Glutamatergic neuron (in vitro differentiated cells): ENCODE measurements around the gene IRF4. TPM values are rescaled to one million over a fixed set of nuclear protein-coding genes. Genes with fewer than 3 reads are reported as not detected.

Experiments used
- DNase-seq: peaks from one replicate; pipeline ENCODE4 v3.0.0; 2022
- H3K27ac Mint-ChIP-seq: one replicate; pipeline ENCODE4 v1.8.0; 2020; ENCODE audit warnings: mild to moderate bottlenecking, mixed read lengths, inconsistent platforms; ENCODE audit not compliant: unreplicated experiment
- H3K27me3 Mint-ChIP-seq: one replicate; pipeline ENCODE4 v1.8.0; 2020; ENCODE audit warnings: mild to moderate bottlenecking, moderate library complexity, mixed read lengths, inconsistent platforms; ENCODE audit not compliant: unreplicated experiment
- H3K36me3 Mint-ChIP-seq: one replicate; pipeline ENCODE4 v1.8.0; 2020; ENCODE audit warnings: mild to moderate bottlenecking, mixed read lengths, inconsistent platforms; ENCODE audit not compliant: unreplicated experiment
- H3K4me1 Mint-ChIP-seq: one replicate; pipeline ENCODE4 v1.8.0; 2020; ENCODE audit warnings: mild to moderate bottlenecking, low read depth, mixed read lengths, inconsistent platforms; ENCODE audit not compliant: unreplicated experiment
- H3K4me3 Mint-ChIP-seq: one replicate; pipeline ENCODE4 v1.8.0; 2020; ENCODE audit warnings: mild to moderate bottlenecking, mixed read lengths, inconsistent platforms; ENCODE audit not compliant: unreplicated experiment
- H3K9me3 Mint-ChIP-seq: one replicate; pipeline ENCODE4 v1.8.0; 2020; ENCODE audit warnings: mild to moderate bottlenecking, moderate library complexity, mixed read lengths, inconsistent platforms; ENCODE audit not compliant: unreplicated experiment
- long read RNA-seq: library from polyadenylated mRNA; unstranded; transcript quantifications from one replicate; pipeline ENCODE4 v2.0.0, GENCODE V29; 2020; ENCODE audit not compliant: unreplicated experiment
- total RNA-seq: library from RNA; stranded (reverse); fragmentation: NEBNext Ultra II Directional; extraction: Animal tissue kit (Norgen Biotek cat#: 25700); gene quantifications from one replicate; pipeline ENCODE4 v1.2.1, GENCODE V29; 2021; ENCODE audit not compliant: unreplicated experiment
- TF ChIP-seq, protein P1 (sequence below): fragments of 200-600 bp; sonication (generic); IDR thresholded peaks from one replicate; pipeline ENCODE4 v1.5.0; 2021; ENCODE audit not compliant: partially characterized antibody, unreplicated experiment

IRF4 gene
- 0.37 TPM for total RNA-seq
- long read RNA-seq, result 0 reads

DNA sequence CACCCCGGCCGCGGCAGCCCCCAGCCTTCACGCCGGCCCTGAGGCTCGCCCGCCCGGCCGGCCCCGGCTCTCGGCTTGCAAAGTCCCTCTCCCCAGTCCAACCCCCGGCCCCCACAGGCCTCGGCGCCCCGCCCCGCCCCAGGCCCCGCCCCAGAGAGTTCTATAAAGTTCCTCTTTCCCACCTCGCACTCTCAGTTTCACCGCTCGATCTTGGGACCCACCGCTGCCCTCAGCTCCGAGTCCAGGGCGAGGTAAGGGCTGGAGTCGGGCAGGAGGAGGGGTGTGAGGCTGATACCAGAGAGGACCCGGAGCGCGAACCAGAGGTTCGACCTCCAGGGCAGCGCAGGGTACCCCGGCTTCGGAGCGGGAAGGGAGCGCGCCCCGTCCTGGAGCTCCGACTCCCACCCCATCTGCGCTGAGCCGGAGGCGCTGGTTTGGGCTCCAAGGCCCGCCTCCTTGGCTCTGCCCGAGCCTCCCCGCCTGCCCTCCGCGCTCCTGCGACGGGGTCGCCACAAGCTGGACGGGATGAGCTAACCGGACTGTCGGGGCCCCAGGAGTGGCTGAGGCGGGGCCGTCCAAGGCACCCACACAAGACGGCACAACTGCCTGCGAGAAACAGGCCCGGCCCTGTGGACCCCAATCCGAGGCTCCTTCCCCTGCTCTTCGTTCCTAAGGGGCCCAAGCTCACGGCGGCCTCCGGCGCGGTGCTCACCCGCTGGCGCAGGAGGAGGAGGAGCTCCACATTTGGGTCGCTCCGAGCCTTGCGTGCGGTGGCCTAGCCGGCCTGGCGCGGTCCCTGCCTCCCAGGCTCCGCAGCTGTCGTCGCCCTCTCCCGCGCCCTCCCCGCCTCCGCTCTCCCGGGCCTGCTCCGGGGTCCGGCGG, at the start of gene IRF4:
Gene IRF4, plus strand, starts transcription at position 194 of the 882 bp plus-strand sequence. CDS start 1,401 bp downstream, outside the sequence.
- Mint-ChIP-seq H3K27me3 (peaks cover 16% of the 10 kb centered on the region), H3K9me3 (peaks cover 11% of the 10 kb centered on the region), H3K4me1 (peaks cover 6% of the 10 kb centered on the region), H3K36me3 (peaks cover 7% of the 10 kb centered on the region), H3K4me3 (peak within 1 kb of the TSS; percentile 83), H3K27ac (no peak within 1 kb of the TSS)
- peak; percentile 51 for DNase-seq
- TF ChIP-seq, protein P1, sequence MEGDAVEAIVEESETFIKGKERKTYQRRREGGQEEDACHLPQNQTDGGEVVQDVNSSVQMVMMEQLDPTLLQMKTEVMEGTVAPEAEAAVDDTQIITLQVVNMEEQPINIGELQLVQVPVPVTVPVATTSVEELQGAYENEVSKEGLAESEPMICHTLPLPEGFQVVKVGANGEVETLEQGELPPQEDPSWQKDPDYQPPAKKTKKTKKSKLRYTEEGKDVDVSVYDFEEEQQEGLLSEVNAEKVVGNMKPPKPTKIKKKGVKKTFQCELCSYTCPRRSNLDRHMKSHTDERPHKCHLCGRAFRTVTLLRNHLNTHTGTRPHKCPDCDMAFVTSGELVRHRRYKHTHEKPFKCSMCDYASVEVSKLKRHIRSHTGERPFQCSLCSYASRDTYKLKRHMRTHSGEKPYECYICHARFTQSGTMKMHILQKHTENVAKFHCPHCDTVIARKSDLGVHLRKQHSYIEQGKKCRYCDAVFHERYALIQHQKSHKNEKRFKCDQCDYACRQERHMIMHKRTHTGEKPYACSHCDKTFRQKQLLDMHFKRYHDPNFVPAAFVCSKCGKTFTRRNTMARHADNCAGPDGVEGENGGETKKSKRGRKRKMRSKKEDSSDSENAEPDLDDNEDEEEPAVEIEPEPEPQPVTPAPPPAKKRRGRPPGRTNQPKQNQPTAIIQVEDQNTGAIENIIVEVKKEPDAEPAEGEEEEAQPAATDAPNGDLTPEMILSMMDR, result no peak

DNA sequence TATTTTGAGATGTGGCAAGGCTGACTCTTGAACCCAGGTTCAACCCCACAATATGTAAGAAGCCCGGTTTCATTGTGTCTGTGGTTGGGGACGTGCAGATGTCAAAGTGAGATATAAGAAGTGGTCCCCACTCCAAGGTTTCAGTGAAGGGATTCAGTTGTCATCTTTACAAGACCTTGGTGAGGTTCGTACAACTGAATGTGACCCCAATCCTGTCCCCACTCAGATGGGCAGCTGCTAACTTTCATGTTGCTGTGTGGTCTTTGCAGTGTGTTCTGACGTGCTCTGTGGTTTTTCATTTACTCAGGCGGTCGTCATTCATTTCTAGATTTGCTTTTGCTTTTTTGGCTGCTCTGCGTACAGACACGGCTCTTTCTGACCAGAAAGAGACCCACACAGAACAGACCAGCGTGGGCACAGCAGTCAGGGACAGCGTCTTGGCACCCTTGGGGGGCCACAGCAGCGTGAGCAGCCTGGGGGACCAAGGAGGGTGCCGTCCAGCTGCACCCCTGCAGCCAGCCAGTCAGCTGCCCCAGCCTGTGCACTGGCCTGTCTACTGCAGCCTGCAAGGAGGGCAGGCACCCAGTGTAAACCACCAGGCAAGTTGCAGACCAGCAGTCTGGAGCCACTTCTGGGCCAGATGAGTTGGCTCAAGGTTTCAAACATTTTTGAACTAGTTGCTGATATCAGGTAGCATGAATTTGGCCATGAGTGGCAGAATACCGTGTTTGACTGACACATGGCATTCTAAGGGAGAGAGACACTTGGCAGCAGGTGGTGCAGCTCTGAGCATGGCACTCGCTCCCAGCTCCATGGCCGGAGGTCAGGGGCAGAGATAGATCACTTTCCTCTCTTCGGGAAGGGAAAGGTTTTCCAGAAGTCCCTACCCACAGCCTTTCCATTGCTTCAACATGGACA, 49.4 kb upstream of the IRF4 start:
- H3K9me3 Mint-ChIP-seq, result peaks cover 18% of the 10 kb centered on the region

DNA sequence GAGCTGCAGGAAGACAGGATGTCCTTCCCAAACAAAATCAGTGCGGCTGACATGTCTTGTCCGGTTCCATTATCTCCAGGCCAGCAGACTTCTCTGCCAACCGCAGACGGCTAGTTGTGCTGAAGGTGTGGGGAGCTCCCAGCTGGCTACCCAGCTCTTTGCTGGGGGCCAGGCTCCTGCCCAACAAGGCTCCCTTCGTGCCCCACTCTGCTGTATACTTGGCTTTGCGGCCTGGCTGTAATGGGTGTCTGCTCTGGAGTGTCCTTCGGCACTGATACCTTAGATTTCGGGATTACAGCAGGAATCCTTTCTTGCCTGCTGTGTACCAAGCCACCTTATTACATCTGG, 48.7 kb upstream of the IRF4 start:
- Mint-ChIP-seq H3K36me3 (no peaks in the 10 kb centered on the region), H3K4me3 (no peak overlapping the region), H3K27ac (no peak overlapping the region), H3K27me3 (peaks cover 10% of the 10 kb centered on the region), H3K4me1 (no peaks in the 10 kb centered on the region), H3K9me3 (peaks cover 22% of the 10 kb centered on the region)
- DNase-seq, result no peak
- TF ChIP-seq, protein P1, result no peak

More for the DNA sequence above, 49.4 kb upstream of the IRF4 start:
- peaks cover 6% of the 10 kb centered on the region for H3K27me3 Mint-ChIP-seq
- no peak overlapping the region for H3K4me3 Mint-ChIP-seq
- no peaks in the 10 kb centered on the region for H3K4me1 Mint-ChIP-seq
- no peak for DNase-seq
- no peaks in the 10 kb centered on the region for H3K36me3 Mint-ChIP-seq
- H3K27ac Mint-ChIP-seq, result no peak overlapping the region
- TF ChIP-seq, protein P1, result no peak

DNA sequence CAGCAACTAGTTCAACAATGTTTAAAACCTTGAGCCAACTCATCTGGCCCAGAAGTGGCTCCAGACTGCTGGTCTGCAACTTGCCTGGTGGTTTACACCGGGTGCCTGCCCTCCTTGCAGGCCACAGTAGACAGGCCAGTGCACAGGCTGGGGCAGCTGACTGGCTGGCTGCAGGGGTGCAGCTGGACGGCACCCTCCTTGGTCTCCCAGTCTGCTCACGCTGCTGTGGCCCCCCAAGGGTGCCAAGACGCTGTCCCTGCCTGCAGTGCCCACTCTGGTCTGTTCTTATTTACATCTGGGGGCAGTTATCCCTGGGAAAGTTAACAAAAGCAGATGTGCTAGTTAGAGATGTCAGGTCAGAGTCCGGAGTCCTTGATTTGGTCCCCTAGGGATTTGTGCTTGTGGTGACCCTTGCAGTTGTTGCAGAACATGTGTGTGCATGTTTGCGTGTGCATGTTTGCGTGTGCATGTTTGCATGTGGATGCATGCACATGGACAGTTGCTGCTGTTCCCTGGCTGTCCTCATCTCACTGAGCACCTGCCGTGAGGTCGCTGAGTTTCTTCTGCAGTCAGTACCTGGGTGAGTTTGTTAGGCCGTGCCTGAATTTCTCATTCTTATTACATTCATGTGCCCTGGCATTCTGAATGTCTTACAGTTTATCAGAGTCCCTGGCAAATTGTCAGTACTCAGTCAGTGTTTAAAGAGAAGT, 48.2 kb upstream of the IRF4 start:
- DNase-seq, result no peak
- no peak overlapping the region for H3K4me3 Mint-ChIP-seq
- H3K9me3 Mint-ChIP-seq, result peaks cover 23% of the 10 kb centered on the region
- TF ChIP-seq, protein P1, result no peak
- peaks cover 10% of the 10 kb centered on the region for H3K27me3 Mint-ChIP-seq
- peaks cover under 1% of the 10 kb centered on the region for H3K36me3 Mint-ChIP-seq
- peak overlapping the region; percentile 20 for H3K27ac Mint-ChIP-seq
- no peaks in the 10 kb centered on the region for H3K4me1 Mint-ChIP-seq
